GM18909 (cell line): ENCODE measurements around the gene SLPI.

ENCODE experiments used
- ATAC-seq: cut with Tn5 transposase; IDR thresholded peaks from one replicate; pipeline ENCODE4 v1.9.1; 2021; ENCODE audit warnings: mild to moderate bottlenecking; ENCODE audit not compliant: unreplicated experiment, poor library complexity

The SLPI gene

DNA sequence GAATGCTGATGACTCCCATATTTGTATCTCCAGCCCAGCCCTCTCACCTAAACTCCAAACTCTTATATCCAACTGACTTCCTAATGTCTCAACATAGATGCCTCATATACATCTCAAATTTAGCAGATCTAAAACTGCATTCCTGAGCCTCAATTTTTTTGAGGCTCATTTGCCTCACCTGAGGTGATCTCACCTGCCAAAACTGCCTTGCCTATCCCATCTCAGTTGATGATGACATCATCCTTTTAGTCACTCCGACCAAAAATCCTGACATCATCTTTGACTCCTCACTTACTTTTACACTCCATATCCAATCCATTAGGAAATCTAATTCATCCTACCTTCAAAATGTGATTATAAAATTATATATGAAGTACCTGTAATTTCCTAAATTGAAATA is 25.6 kb upstream of the SLPI start:
- ATAC-seq = no peak

DNA sequence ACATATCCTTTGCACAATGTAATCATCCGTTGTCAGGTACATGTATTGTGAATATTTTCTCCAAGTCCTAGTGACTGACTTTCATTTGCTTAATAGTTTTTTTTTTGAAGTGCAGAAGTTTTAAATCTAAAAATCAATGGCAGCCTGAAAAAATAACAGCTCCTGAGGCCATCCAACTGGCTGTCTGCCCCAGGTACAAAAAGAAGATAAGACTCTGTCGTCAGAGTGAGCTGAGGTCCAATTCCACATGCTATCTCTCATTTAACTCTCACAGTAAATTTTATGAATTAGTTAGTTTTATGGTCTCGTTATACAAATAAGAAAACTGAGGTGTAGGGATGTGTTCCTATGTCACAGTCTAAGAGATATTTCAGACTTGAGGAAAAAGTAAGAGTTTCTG is 21.0 kb upstream of the SLPI start:
- ATAC-seq = no peak

DNA sequence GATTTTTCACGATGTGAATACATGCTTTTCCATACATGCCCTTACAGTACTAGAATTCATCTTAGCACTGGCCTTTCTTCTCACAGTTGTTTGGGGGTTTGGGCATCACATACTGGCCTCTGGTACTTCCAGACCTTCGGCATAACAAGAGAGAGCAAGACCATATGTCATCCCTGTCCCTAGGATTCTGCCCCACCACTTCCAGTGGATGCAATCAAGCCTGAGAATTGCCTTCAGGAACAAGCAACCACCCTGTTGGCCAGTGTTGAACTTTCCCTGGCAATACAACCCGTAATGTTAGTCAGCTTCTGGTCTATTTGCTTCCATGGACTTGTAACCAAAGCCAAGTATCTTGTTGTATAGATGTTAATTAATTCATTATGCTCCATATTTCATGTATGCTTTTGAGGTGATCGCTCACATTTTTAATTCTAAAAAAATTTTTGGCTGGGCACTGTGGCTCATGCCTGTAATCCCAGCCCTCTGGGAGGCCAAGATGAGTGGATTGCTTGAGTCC is 15.4 kb upstream of the SLPI start:
- ATAC-seq = no peak

DNA sequence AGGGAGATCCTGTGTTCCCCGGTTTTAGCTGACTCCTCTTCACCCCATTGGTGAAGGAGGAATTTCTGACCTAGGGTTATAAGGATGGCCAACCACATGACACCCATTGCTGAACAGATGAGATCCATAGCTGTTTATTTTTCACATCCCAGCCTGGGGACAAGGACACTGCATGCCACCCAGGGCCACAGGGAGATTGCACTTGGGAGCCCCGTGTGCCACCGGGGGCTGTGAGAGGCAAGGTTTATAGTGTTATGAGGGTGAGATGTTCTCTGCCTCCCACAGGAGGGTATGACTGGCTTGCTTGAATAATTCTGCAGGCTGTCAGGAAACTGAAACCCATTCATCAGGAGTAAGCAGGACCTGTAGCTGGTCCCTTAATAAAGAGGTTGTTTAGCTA is 14.7 kb upstream of the SLPI start:
- no peak for ATAC-seq

DNA sequence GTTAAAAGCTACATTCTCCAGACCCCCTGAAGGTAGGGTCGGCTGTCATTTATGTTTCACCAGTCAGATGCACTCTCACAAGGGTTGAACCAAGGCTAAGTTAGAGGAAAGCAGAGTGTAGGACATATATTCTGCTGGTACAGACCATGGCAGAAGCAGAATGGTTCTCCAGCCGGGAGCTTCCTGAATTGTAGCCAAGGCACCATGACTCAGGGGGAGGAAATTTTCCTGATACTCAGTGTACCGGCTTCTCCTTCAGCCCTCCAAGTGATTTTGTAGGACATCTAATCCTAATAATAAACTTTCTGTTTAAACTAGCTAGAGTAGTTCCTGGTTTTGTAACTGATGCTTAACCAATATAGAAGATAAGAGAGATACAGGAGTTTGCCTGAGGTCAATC is 14.2 kb upstream of the SLPI start:
- no peak for ATAC-seq

DNA sequence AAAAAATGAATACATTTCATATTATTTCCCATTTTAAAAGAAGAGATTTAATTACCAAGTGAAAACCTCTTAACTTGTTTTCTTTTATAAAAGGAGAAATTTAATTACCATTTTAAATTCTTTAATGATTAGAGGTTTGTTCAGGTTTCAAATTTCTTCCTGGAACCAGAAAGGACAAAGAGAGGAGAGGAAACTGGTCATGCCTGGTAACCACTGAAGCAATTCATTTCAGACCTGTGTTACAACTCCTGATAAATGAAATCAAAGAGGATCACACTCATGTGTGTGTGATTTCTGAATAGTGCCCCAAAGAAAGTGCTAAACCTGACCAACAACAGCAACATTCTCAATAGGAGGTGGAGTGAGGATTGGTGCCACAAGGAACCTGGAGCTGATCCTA is 12.6 kb upstream of the SLPI start:
- no peak for ATAC-seq

DNA sequence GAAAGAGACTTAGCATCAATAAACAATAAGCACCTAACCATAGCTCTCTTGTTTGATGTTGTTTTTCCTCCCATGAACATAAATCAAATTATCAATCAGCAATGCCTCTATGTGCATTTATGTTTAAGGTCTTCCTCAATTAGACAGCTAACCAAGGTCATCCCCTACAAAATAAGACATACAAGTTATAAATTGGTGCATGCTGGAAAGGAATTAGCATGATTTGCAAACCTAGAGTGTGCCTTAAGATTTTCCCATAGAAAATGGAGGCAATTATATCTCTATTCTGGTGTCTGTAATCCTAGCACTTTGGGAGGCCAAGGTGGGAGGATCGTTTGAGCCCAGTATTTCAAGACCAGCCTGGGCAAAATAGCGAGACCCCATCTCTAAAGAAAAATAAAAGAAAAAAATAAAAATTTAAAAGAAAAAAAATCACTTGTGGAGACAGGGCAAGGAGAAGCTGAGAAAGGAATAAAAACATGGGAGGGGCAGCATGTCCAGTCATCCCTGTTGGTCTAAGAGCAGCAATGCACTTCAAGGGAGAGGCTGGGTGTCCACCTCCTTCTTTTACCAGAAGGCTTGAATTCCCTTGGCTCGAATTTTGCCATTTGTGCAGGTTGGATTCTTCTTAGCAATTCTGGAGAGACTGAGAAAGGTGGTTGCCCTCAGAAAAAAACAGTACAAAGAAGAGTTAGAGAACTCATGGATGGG is 9.3 kb upstream of the SLPI start:
- no peak for ATAC-seq

DNA sequence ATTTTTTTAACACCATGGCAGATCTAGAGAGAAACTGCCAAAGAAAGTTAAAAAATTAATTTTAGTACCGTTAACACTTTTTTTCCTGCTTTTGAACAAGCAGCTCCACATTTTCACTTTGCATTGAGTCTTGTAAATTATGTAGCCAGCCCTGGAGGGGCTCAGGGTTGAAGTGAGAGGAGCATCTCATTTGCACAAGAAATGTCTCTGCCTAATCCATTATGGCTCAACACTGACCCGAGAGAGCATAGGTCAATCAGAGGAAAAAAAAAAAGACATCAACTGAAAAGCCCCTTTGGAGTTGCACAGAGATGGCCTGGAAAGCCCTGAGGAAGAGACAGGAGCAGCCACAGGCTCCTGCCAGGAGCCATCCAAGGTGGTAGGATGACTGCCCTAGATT is 4.3 kb upstream of the SLPI start:
- ATAC-seq = no peak

DNA sequence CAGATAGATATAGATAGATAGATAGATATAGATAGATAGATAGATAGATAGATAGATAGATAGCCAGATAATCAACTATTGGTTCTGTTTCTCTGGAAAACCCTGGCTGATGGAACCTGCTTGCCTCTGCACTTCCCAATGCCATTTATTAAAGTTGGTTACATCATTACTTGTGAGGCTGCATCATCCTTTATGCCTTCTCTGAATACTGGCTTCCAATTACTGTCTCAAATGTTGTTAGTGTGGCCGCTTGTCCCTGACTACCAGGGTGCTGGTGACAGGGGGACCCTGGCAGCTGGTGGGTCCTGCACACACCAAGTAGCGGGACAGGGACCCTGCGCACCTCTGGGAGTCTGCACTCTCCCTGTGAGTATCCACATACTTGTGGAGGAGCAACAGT is 3.9 kb upstream of the SLPI start:
- ATAC-seq = no peak

DNA sequence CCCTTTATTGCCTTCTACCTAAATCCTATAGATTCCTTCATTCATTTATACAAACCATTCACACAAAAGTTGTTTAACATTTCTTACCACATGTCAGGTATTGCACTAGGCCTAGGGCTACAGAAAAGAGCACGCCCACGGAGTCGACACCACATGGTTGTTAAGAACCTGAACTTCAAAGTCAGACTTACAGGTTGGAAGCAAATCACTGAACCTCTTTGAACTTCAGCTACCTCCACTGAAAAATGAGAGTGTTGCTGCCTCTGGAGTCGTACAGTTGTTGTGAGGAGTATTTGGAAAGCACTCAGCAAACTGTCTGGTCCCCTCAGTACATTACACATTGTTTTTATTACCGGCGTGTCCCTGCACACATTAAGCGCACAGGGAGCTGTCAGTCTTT is 3.3 kb upstream of the SLPI start:
- no peak for ATAC-seq

DNA sequence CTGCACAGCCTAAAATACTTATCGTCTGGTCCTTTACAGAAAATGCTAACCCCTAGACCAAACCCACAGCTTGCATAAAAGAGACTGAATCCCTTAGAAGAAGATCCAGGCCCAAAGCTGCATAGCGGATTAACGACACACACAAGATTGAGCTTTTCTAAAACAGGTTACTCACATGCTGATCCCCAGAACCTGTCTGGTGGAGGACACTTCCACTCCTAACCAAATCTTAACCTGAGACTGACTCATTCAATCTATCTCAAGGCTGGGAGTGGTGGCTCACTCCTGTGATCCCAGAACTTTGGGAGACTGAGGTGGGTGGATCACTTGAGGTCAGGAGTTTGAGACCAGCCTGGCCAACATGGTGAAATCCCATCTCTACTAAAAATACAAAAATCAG is 2.8 kb upstream of the SLPI start:
- no peak for ATAC-seq

DNA sequence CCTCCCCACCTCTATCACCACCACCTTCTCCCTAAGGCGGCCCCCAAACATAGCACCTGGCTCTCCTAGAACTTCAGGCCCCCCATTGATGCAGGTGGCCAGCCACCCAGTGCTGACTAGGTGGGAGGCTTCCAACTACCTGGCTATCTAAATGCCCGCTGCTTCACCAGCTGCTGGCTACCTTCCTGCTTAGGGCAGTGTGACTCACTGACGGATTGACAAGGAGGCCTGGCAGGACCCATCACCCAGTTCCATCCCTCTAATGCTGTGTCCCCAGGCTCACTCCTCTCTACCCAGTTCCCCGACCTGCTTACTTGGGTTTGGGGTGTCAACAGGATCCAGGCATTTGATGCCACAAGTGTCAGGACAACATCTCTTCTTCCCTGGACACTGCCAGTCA is 1.1 kb downstream of the SLPI start:
- no peak for ATAC-seq

DNA sequence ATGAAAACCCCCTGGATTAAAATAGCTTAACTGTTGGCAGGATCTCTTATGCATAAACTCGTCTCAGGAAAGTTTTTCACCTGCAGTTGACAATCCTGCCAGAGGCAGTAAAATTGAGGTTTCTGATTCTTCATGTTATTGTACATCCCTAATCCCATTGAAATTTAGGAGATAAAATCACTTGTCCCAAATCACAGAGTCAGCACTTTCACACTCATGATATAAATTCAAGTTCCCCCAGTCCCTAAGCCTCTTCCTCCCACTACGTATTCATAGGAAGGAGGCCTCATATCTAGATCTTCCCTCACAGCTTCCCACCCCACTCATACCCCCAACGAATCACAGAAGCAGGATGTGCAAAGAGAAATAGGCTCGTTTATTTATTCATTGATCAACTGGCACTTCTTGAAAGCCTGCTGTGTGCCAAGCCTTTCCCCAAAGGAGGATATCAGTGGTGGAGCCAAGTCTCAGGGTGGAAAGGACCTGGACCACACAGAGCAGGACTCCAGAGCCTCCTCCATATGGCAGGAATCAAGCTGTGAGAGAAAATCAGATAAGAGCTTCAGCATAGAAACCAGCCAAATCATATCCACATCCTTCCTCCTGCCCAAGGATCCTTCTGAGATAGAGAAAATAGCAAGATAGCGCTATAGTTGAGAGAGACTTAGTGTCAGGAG is 2.3 kb downstream of the SLPI start:
- no peak for ATAC-seq

DNA sequence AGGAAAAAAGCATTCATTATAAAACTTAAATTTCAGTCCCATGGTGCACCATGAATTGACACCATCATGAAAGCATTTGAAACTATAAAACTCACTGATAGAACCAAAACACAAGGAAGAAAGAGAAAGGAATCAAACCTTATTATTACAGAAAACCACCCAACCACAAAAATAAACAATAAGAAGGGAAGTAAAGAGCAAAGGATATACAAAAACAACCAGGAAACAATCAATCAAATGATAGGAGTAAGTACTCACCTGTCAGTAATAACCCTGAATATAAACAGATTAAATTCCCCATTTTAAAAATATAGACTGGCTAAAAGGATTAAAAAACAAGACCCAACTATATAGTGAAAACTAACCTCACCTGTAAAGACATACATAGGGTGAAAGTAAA is 5.8 kb downstream of the SLPI start:
- ATAC-seq = no peak

DNA sequence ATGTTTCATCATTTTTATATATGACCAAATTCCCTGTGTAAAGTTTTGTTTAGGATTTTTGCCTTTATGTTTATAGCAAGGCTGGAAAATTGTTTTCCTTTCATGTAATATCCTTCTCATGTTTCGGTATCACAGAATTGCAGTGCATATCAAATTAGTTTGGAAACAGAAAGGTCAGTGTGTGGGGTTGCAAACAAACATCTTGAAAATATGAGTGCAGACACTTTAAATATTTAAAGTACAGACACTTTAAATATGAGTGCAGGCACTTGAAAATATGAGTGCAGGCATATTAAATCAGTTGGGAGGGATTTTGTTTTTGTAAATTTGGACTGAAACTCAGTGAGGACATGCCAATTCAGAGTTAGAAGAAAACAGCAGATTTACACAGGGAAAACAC is 6.5 kb downstream of the SLPI start:
- ATAC-seq = no peak

DNA sequence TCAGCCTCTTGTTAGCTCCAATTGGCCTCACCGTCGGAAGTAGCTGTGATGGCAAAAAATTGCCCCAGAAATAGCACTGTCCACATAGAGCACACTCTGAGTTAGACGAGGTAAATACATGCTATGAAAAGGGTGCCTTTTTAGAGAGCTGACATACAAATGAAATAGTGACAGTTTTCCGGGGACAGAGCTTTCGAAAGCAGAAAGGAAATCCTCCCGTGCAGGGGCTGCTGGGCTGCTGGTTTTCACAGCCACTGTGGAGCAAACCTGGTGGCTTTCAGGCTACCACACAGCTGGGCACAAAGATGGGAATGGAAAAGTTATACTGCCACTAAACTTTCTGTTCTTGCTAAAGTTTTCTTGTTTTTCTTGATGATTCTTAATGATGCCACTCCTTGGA is 8.3 kb downstream of the SLPI start:
- ATAC-seq = no peak

DNA sequence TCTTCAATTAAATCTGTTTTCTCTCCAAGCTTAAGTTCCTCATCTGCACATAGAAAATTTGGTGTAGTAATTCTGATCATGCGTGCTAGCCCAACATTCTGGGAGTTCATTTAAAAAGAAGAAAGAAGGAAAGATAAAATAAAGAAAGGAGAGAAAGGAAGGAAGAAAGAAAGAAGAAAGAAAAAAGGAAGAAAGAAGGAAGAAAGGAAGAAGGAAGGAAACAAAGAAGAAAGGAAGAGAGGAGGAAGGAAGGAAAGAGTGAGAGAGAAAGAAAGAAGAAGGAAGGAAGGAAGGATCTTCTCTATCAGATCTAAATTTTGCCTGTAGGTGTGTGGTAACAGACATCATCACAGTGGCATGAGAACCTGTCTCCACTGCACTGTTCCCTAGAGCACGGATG is 16.2 kb downstream of the SLPI start:
- no peak for ATAC-seq

DNA sequence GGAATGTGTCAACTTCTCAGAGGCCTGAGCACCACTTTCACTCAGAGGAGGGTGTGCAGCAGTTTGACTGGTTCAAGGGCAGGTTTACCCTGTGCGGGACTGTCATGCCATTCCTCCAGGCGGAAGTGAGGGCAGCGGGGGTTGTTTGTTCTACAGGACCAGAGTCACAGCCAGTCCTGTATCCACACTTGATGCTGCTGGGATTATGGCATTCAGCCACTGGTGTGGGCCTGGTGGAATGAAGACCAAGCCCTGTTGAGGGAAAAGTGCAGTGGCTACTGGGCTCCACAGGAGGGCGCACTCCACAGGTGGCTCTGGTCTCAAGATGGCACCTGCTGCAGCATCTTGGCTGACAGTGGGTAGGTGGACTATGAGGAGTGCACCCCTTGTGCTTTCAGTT is 18.4 kb downstream of the SLPI start:
- ATAC-seq = no peak

DNA sequence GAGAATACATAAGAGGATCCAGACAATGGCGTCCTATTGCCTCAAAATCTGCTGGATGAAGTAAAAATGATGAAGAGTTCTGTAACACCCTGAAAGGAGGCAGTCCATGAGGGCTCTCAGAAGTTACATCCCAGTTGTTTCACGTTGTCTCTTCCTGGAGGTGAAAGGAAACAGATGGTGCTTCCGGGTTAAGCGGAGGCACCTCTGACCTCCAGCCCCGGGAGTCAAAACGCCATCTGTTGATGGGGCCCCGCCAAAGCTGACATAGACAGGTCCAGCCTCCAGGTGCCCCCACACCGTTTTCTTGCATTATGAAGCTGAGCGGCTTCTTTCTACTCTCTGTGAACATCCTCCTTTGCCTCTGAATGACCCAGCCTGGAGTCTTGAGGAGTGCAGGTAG is 23.7 kb downstream of the SLPI start:
- no peak for ATAC-seq

DNA sequence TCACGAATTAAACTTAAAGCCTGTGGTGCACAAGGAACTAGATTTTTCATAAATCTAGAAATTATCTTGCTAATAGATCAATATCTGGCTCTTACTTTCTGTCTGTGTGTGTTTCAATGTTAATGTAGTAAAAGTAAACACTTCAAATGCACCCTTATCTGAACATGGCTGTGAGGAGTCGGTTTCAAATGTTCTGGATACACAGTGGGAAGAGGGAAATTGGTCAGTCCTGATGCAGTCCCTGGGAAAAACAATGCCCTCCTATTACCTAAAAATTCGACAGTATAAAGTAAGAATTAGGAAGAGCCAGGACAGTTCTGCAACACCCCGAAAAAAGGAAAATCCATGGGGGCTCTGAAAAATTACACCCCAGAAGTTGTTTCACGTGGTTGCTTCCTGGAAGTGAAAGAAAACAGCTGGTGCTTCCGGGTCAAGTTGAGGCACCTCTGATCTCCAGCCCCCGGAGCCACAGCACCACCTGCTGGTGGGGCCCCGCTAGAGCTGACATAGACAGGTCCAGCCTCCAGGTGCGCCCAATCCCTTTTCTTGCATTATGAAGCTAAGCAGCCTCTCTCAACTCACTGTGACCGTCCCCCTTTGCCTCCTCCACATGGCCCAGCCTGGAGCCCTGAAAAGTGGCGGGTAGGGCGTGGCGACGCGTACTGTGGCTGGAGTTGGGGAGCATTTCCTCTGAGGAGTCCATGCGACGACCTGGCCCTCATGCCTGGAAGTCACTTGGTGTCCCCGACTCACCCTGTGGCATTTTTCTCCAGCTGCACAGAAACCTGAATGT is 24.9 kb downstream of the SLPI start:
- ATAC-seq = no peak

DNA sequence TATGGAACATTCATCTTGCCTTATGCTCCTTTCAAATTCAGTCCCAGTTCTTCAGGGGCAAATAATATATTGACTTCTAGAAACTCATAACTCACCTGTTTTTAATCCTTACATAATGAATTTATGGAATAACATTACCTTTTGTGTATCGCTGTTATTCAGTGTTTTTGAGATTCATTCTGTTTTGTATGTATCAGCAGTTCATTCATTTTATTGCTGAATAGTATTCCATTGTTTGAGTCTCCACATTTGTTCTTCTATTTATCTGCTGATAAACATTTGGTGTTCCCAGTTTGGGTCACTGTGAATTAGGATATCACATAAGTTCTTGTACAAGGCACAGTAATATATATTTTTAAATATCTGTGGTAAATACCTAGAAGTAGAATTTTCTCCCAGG is 28.1 kb downstream of the SLPI start:
- no peak for ATAC-seq
